Measurements from ENCODE around the gene CSF1. TPM values are rescaled to one million over a fixed set of nuclear protein-coding genes. Genes with fewer than 3 reads are reported as not detected.

CSF1 gene
- 1.1 and 9.4 TPM in 2 replicates for total RNA-seq

GRCh38 chr1:109910123-109910962 lies at the start of gene CSF1:
CSF1 (plus strand) TSS chr1:109910849; CDS start chr1:109911024, 175 bp downstream.

Other genes starting within 250 kb of the CSF1 start
- gene GSTM2, start 242.8 kb upstream of the CSF1 start, total RNA-seq, result 1.9 and 3.6 TPM in 2 replicates
- 0.96 and 5.1 TPM in 2 replicates for gene GSTM1, start 223.0 kb upstream of the CSF1 start, total RNA-seq
- not detected in 2 replicates for gene GSTM5, start 198.6 kb upstream of the CSF1 start, total RNA-seq
- 8.5 and 24.1 TPM in 2 replicates for gene GSTM3, start 169.8 kb upstream of the CSF1 start, total RNA-seq
- gene EPS8L3, start 146.9 kb upstream of the CSF1 start, total RNA-seq, result not detected in 2 replicates
- gene AHCYL1, start 73.9 kb downstream of the CSF1 start, total RNA-seq, result 31.3 and 43.4 TPM in 2 replicates
- 35.6 and 46.7 TPM in 2 replicates for gene STRIP1, start 123.8 kb downstream of the CSF1 start, total RNA-seq
- not detected in 2 replicates for gene ALX3, start 159.8 kb downstream of the CSF1 start, total RNA-seq
- not detected in 2 replicates for gene UBL4B, start 201.6 kb downstream of the CSF1 start, total RNA-seq
- 0.24 TPM in 1 of 2 replicates, not detected in the other for gene SLC6A17, start 239.6 kb downstream of the CSF1 start, total RNA-seq